ENCODE data around the gene LRRC2. TPM values are rescaled to one million over a fixed set of nuclear protein-coding genes. Genes with fewer than 3 reads are reported as not detected.

The LRRC2 gene
- total RNA-seq, 1 donor from 2014 or later = 0.26 TPM

GRCh38 chr3:46501702-46502101 is 64.4 kb downstream of the LRRC2 start:
- Histone ChIP-seq H3K27me3 (ENCODE audit: control insufficient read depth, insufficient read depth, low read length) (no peaks in the 10 kb centered on the region), H3K36me3 (ENCODE audit: control insufficient read depth, insufficient read depth, low read length) (no peaks in the 10 kb centered on the region), H3K4me3 (ENCODE audit: low read depth, low read length) (no peak overlapping the region)
- TF ChIP-seq CTCF (IDR thresholded peaks at IDR 0.05; ENCODE audit: insufficient read depth, low read length, severe bottlenecking) = no peak
- DNase-seq (ENCODE audit: low read depth) (no peak), FAIRE-seq (peak; percentile 83)

DNA sequence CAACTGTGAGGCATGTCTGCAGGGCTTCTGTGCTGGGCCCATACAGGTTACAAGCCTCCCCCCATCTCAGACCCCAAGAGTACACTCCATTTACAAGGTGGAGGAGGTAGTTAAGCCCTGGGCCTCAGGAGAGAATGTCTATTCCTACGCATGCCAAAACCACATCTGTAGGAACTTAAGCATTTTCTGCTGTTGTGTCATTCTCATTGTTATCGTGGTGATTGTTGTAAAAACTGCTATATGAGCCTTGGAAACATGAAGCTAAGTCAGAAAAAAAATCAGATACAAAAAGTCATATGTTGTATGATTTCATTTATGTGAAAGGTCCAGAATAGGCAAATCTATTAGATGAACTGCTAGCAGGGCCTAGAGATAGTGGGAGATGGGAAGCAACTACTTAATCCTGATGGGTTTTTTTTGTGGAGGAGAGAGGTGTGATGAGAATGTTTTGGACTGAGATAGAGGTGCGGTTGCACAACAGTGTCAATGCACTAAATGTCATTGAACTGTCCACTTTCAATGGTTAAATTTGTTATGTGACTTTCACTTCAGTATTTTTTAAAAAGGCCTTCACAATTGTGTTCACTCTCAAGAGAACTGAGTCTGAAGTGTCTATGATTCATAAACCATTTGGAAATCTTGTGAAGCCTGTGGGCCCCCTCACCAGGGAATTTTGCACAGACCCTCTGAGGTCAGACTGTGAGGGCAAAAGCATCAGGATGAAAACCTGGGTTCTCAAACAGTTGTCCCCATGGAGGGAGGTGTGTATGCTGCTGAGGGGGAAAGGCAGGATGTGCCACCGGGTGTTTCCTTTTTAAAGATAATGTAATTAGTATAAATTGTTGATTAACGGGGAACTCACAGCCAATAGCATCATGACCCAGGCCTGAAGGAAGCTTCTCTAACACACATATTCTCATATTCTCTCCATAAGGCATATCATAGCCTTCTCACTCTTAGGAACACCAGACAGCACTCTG is 65.2 kb downstream of the LRRC2 start:
- TF ChIP-seq CTCF (IDR thresholded peaks at IDR 0.05; ENCODE audit: insufficient read depth, low read length, severe bottlenecking) = no peak
- DNase-seq (ENCODE audit: low read depth) = no peak
- FAIRE-seq = no peak
- Histone ChIP-seq H3K27me3 (ENCODE audit: control insufficient read depth, insufficient read depth, low read length) (no peaks in the 10 kb centered on the region), H3K36me3 (ENCODE audit: control insufficient read depth, insufficient read depth, low read length) (no peaks in the 10 kb centered on the region), H3K4me3 (ENCODE audit: low read depth, low read length) (no peak overlapping the region)

- no peak for FAIRE-seq
- no peak overlapping the region for H3K4me3 ChIP-seq (ENCODE audit: low read depth, low read length)
- no peaks in the 10 kb centered on the region for H3K36me3 ChIP-seq (ENCODE audit: control insufficient read depth, insufficient read depth, low read length)
- no peak for TF ChIP-seq CTCF (IDR thresholded peaks at IDR 0.05; ENCODE audit: insufficient read depth, low read length, severe bottlenecking)
- no peaks in the 10 kb centered on the region for H3K27me3 ChIP-seq (ENCODE audit: control insufficient read depth, insufficient read depth, low read length)
- no peak for DNase-seq (ENCODE audit: low read depth)
Measured at GRCh38 chr3:46498916-46499519, 67.1 kb downstream of the LRRC2 start.

DNA sequence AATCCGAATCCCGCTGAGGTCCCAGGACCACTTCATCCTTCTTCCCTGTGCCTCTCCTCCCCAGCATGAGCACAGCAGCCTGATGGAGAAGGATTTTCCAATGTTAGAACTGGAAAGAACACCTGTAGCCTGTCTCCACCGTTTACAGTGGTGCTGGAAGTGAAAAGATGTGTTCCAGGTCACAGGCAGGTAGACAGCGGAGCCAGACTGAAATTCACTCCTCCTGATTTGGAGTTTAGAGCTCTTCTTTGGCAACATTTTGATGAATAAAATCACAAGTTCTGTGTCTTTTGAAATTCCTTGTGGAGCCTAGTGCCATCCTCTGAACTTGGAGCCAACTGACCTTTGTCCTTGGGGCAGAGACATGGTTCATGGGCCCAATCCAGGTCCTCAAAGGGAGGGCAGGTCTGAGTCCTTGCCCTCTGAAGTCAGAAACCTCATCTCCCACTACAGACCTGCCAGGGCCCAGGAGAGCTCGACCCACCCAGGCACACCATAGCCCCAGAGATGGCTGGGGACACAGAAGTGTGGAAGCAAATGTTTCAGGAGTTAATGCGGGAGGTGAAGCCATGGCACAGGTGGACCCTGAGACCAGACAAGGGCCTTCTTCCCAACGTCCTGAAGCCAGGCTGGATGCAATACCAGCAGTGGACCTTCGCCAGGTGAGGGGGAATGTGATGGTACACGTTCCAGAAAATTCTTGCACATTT is 68.4 kb downstream of the LRRC2 start, which contains the start of gene RTP3:
TSS of gene RTP3 (plus strand) at position 421 of the 710 bp plus-strand sequence. CDS start at position 508, 87 bp downstream.
- Histone ChIP-seq H3K36me3 (ENCODE audit: control insufficient read depth, insufficient read depth, low read length) (no peaks in the 10 kb centered on the region), H3K4me3 (ENCODE audit: low read depth, low read length) (no peak within 1 kb of the TSS), H3K27me3 (ENCODE audit: control insufficient read depth, insufficient read depth, low read length) (no peaks in the 10 kb centered on the region)
- no peak for DNase-seq (ENCODE audit: low read depth)
- no peak for FAIRE-seq
- TF ChIP-seq CTCF (IDR thresholded peaks at IDR 0.05; ENCODE audit: insufficient read depth, low read length, severe bottlenecking) = no peak

DNA sequence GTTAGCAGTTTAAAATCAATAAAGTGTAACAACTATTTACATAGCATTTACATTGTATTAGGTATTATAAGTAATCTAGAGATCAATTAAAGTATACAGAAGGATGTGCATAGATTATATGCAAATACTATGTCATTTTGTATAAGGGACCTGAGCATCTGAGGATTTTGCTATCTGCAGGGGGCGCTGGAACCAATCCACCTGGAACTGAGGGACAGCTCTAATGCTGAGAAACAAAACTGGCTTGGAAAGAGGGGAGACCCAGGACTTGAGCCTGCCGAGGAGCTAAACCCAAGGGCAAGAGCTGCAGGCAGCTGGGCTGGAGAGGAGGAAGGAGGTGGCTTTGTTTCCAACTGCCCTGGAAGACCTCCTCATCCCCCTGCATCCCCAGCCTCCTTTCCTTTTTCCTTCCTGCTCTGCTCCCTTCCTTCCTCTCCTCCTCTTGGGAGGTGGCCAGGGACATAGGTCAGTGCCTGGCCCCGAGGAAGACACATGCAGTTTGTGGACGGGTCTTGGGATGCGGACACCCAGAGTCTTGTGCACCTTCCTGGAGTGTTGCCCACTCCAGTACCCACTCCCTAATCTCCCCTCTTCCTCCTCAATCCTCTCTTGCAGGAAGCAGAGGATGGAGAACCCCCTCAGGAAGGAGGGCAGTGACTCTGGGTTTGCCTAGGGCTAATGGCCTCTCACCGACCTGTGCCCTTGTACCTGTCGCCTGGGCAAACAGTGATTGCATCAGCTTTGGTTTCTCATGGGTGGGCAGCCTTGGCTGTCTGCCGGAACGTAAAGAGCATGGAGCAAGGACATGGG is 69.2 kb downstream of the LRRC2 start:
- FAIRE-seq = no peak
- no peak overlapping the region for H3K4me3 ChIP-seq (ENCODE audit: low read depth, low read length)
- H3K36me3 ChIP-seq (ENCODE audit: control insufficient read depth, insufficient read depth, low read length) = no peaks in the 10 kb centered on the region
- TF ChIP-seq CTCF (IDR thresholded peaks at IDR 0.05; ENCODE audit: insufficient read depth, low read length, severe bottlenecking) = peak; percentile 39
- H3K27me3 ChIP-seq (ENCODE audit: control insufficient read depth, insufficient read depth, low read length) = no peaks in the 10 kb centered on the region
- peak; percentile 20 for DNase-seq (ENCODE audit: low read depth)
